ENCODE data around the gene UBASH3B. TPM values are rescaled to one million over a fixed set of nuclear protein-coding genes. Genes with fewer than 3 reads are reported as not detected.

Gene UBASH3B
- total and polyA plus RNA-seq, 2 of the 13 experiments (the other 11 are each of a cell fraction or from before 2014, with no cell fraction given): 4.4 to 7.6 TPM

DNA sequence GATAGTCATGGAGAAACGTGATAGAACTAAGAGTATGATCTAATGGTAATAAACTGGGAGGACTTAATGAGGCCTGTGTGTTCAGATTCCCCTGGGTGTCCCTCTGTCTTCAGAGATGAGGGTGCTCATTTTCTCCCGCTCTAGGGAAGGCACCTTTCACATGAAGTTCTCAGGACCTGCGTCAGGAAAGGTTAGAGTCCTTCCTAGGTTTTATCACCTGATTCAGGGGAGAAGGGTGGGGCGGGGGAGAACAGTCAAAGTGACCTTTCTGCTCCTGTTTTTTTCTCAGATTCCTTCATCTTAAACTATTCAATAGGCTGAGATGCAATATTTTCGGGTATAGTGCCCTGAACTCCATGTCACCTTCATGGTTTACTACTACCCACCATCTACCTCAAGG lies 160.4 kb downstream of the UBASH3B start:
- Histone ChIP-seq H3K27me3 (ENCODE audit: control insufficient read depth in 1 of 2, insufficient read depth in 2 of 2, low read length in 2 of 2) (no peaks in the 10 kb centered on the region), H3K9ac (ENCODE audit: insufficient read depth, low read depth, low read length) (no peak overlapping the region), H3K27ac (ENCODE audit: extremely low read length, insufficient read depth, low read length) (no peak overlapping the region), H4K20me1 (ENCODE audit: insufficient read depth, low read length) (no peaks in the 10 kb centered on the region), H3K4me2 (ENCODE audit: low read depth, low read length) (no peak overlapping the region), H3K36me3 (replicated peaks in 1 of 2; ENCODE audit: control insufficient read depth in 1 of 2, insufficient read depth in 2 of 2, low read length in 2 of 2) (no peaks in the 10 kb centered on the region), H3K79me2 (ENCODE audit: insufficient read depth, low read length) (no peaks in the 10 kb centered on the region), H3K4me1 (ENCODE audit: insufficient read depth, low read length) (no peaks in the 10 kb centered on the region), H3K4me3 (replicated peaks in 1 of 3; ENCODE audit: insufficient read depth in 1 of 3, low read depth in 2 of 3, low read length in 3 of 3) (no peak overlapping the region), H2AFZ (ENCODE audit: low read length) (no peak overlapping the region), H3K9me3 (ENCODE audit: low read length) (no peaks in the 10 kb centered on the region)
- intact Hi-C loops (cut with micrococcal nuclease; ENCODE audit: unreplicated experiment) (no loop called here), in situ Hi-C loops (cut with HindIII; ENCODE audit: extremely low pct_ligation_motif_present, low pct_unique_long_range_greater_than_20kb) (no loop called here)
- no peak for TF ChIP-seq ZNF337 (CRISPR knock-in tag; IDR thresholded peaks at IDR 0.05; ENCODE audit: borderline replicate concordance, low read depth)
- no peak for TF ChIP-seq SP5 (CRISPR knock-in tag; IDR thresholded peaks at IDR 0.05; ENCODE audit: borderline replicate concordance, low read depth)
- no peak for TF ChIP-seq ZNF674 (CRISPR knock-in tag; IDR thresholded peaks at IDR 0.05; ENCODE audit: low read depth)
- TF ChIP-seq, protein P1, sequence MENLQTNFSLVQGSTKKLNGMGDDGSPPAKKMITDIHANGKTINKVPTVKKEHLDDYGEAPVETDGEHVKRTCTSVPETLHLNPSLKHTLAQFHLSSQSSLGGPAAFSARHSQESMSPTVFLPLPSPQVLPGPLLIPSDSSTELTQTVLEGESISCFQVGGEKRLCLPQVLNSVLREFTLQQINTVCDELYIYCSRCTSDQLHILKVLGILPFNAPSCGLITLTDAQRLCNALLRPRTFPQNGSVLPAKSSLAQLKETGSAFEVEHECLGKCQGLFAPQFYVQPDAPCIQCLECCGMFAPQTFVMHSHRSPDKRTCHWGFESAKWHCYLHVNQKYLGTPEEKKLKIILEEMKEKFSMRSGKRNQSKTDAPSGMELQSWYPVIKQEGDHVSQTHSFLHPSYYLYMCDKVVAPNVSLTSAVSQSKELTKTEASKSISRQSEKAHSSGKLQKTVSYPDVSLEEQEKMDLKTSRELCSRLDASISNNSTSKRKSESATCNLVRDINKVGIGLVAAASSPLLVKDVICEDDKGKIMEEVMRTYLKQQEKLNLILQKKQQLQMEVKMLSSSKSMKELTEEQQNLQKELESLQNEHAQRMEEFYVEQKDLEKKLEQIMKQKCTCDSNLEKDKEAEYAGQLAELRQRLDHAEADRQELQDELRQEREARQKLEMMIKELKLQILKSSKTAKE (CRISPR knock-in tag; IDR thresholded peaks at IDR 0.05; ENCODE audit: borderline replicate concordance): no peak
- no peak for TF ChIP-seq EZH2 (conservative IDR thresholded peaks at IDR 0.05; ENCODE audit: low read depth, low read length)
- no peak for TF ChIP-seq ISX (CRISPR knock-in tag; conservative IDR thresholded peaks at IDR 0.05)
- no peak for TF ChIP-seq SETDB1 (CRISPR knock-in tag; IDR thresholded peaks at IDR 0.05; ENCODE audit: borderline replicate concordance)
- no peak for TF ChIP-seq MAFK (conservative IDR thresholded peaks at IDR 0.05 in 1 of 2, IDR thresholded peaks at IDR 0.05 in 1 of 2; ENCODE audit: low read length in 2 of 2)
- no peak for TF ChIP-seq ADNP (CRISPR knock-in tag; IDR thresholded peaks at IDR 0.05)
- TF ChIP-seq SAFB2 (CRISPR knock-in tag; IDR thresholded peaks at IDR 0.05; ENCODE audit: borderline replicate concordance, low read depth): no peak
- TF ChIP-seq, protein P2, sequence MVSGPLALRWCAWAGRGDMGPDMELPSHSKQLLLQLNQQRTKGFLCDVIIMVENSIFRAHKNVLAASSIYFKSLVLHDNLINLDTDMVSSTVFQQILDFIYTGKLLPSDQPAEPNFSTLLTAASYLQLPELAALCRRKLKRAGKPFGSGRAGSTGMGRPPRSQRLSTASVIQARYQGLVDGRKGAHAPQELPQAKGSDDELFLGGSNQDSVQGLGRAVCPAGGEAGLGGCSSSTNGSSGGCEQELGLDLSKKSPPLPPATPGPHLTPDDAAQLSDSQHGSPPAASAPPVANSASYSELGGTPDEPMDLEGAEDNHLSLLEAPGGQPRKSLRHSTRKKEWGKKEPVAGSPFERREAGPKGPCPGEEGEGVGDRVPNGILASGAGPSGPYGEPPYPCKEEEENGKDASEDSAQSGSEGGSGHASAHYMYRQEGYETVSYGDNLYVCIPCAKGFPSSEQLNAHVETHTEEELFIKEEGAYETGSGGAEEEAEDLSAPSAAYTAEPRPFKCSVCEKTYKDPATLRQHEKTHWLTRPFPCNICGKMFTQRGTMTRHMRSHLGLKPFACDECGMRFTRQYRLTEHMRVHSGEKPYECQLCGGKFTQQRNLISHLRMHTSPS (CRISPR knock-in tag; IDR thresholded peaks at IDR 0.05; ENCODE audit: low read depth): no peak
- no peak for TF ChIP-seq ZNF446 (CRISPR knock-in tag; IDR thresholded peaks at IDR 0.05)
- no peak for TF ChIP-seq CENPT (CRISPR knock-in tag; IDR thresholded peaks at IDR 0.05; ENCODE audit: low read depth)
- BruUV-seq (replicated peaks): no TSS peak
- POLR2A ChIA-PET: no interaction called here
- 13% methylated on average over 4 of the region's 5 CpGs for WGBS (ENCODE audit: low lambda C conversion rate)
- ATAC-seq (no peak), DNase-seq (ENCODE audit: low spot score) (no peak), FAIRE-seq (no peak)
- CTCF ChIA-PET (ENCODE audit: low intra/inter-chr PET ratio, low total read pairs): no interaction called here

All from HepG2 (cell line).